ENCODE results near the gene SARM1. TPM values are rescaled to one million over a fixed set of nuclear protein-coding genes. Genes with fewer than 3 reads are reported as not detected.
A peak's percentile ranks its signal among the peaks of the same experiment; 100 is the strongest.

SARM1 gene
- polyA plus RNA-seq, 1 donor from 2014 or later: 21.6 TPM

DNA sequence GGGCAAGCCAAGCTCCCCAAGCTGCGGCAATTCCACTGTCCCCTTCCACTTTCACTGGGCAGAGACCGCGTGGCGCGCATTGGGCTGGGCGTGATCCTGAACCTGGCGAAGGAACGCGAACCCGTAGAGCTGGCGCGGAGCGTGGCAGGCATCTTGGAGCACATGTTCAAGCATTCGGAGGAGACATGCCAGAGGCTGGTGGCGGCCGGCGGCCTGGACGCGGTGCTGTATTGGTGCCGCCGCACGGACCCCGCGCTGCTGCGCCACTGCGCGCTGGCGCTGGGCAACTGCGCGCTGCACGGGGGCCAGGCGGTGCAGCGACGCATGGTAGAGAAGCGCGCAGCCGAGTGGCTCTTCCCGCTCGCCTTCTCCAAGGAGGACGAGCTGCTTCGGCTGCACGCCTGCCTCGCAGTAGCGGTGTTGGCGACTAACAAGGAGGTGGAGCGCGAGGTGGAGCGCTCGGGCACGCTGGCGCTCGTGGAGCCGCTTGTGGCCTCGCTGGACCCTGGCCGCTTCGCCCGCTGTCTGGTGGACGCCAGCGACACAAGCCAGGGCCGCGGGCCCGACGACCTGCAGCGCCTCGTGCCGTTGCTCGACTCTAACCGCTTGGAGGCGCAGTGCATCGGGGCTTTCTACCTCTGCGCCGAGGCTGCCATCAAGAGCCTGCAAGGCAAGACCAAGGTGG lies 9.8 kb downstream of the SARM1 start:
- H3K27me3 ChIP-seq (ENCODE audit: insufficient read depth, low read depth, low read length): no peaks in the 10 kb centered on the region
- H3K36me3 ChIP-seq (ENCODE audit: insufficient read depth, low read length): no peaks in the 10 kb centered on the region
- H3K4me3 ChIP-seq (ENCODE audit: low read length): peak overlapping the region; percentile 23
- H2AFZ ChIP-seq (ENCODE audit: low read depth, low read length): no peak overlapping the region
- H3K27ac ChIP-seq (ENCODE audit: low read length): no peak overlapping the region
- TF ChIP-seq EZH2 (IDR thresholded peaks at IDR 0.05; ENCODE audit: borderline replicate concordance, insufficient read depth, low read length, poor library complexity, severe bottlenecking) (no peak), RAD21 (conservative IDR thresholded peaks at IDR 0.05) (no peak), EP300 (conservative IDR thresholded peaks at IDR 0.05; ENCODE audit: poor library complexity, severe bottlenecking) (no peak)
- TF ChIP-seq, protein P1, sequence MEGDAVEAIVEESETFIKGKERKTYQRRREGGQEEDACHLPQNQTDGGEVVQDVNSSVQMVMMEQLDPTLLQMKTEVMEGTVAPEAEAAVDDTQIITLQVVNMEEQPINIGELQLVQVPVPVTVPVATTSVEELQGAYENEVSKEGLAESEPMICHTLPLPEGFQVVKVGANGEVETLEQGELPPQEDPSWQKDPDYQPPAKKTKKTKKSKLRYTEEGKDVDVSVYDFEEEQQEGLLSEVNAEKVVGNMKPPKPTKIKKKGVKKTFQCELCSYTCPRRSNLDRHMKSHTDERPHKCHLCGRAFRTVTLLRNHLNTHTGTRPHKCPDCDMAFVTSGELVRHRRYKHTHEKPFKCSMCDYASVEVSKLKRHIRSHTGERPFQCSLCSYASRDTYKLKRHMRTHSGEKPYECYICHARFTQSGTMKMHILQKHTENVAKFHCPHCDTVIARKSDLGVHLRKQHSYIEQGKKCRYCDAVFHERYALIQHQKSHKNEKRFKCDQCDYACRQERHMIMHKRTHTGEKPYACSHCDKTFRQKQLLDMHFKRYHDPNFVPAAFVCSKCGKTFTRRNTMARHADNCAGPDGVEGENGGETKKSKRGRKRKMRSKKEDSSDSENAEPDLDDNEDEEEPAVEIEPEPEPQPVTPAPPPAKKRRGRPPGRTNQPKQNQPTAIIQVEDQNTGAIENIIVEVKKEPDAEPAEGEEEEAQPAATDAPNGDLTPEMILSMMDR (IDR thresholded peaks at IDR 0.05; ENCODE audit: poor library complexity, severe bottlenecking): peak; percentile 30
- TF ChIP-seq, protein P2, sequence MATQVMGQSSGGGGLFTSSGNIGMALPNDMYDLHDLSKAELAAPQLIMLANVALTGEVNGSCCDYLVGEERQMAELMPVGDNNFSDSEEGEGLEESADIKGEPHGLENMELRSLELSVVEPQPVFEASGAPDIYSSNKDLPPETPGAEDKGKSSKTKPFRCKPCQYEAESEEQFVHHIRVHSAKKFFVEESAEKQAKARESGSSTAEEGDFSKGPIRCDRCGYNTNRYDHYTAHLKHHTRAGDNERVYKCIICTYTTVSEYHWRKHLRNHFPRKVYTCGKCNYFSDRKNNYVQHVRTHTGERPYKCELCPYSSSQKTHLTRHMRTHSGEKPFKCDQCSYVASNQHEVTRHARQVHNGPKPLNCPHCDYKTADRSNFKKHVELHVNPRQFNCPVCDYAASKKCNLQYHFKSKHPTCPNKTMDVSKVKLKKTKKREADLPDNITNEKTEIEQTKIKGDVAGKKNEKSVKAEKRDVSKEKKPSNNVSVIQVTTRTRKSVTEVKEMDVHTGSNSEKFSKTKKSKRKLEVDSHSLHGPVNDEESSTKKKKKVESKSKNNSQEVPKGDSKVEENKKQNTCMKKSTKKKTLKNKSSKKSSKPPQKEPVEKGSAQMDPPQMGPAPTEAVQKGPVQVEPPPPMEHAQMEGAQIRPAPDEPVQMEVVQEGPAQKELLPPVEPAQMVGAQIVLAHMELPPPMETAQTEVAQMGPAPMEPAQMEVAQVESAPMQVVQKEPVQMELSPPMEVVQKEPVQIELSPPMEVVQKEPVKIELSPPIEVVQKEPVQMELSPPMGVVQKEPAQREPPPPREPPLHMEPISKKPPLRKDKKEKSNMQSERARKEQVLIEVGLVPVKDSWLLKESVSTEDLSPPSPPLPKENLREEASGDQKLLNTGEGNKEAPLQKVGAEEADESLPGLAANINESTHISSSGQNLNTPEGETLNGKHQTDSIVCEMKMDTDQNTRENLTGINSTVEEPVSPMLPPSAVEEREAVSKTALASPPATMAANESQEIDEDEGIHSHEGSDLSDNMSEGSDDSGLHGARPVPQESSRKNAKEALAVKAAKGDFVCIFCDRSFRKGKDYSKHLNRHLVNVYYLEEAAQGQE (IDR thresholded peaks at IDR 0.05; ENCODE audit: borderline replicate concordance): no peak
- H3K79me2 ChIP-seq (replicated peaks; ENCODE audit: insufficient read depth, low read length): no peaks in the 10 kb centered on the region
- H3K9me3 ChIP-seq (ENCODE audit: low read length): no peaks in the 10 kb centered on the region
- no peaks in the 10 kb centered on the region for H3K9me2 ChIP-seq (ENCODE audit: insufficient read depth, low read length)
- no peaks in the 10 kb centered on the region for H3F3A ChIP-seq (ENCODE audit: insufficient read depth, low read length, poor library complexity, severe bottlenecking)
- no peak overlapping the region for H3K9ac ChIP-seq (ENCODE audit: low read length)
- H4K20me1 ChIP-seq (ENCODE audit: insufficient read depth): no peaks in the 10 kb centered on the region
- H3K4me2 ChIP-seq (ENCODE audit: low read length): no peak overlapping the region

DNA sequence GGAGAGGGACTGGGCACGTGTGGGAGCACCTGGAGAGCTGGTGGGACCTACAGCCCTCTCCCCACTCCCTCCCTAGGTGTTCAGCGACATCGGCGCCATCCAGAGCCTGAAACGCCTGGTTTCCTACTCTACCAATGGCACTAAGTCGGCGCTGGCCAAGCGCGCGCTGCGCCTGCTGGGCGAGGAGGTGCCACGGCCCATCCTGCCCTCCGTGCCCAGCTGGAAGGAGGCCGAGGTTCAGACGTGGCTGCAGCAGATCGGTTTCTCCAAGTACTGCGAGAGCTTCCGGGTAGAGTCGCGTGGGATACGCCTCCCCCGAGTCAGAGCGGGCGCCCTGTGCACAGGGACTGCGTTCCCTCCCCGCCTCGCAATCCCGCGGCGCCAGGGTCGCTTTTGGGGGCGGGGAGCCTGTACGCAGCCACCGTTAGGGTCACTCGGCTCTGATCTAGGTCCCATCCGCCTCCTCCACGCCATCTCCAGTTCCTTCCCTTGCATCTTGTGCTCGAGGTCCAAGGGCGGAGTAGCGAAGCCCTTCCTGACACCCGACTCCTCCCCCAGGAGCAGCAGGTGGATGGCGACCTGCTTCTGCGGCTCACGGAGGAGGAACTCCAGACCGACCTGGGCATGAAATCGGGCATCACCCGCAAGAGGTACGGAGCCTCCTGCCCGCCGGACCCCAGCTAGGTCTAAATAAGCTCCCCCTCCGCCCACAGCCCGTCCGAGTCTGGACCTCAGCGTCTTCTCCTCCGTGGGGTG lies 13.0 kb downstream of the SARM1 start:
- TF ChIP-seq TAF1 (IDR thresholded peaks at IDR 0.05; ENCODE audit: low read depth) (no peak), SMC3 (conservative IDR thresholded peaks at IDR 0.05; ENCODE audit: poor library complexity) (no peak), EZH2 (IDR thresholded peaks at IDR 0.05; ENCODE audit: borderline replicate concordance, insufficient read depth, low read length, poor library complexity, severe bottlenecking) (no peak), MXI1 (conservative IDR thresholded peaks at IDR 0.05; ENCODE audit: poor library complexity, severe bottlenecking) (no peak), RAD21 (conservative IDR thresholded peaks at IDR 0.05) (no peak), EP300 (conservative IDR thresholded peaks at IDR 0.05; ENCODE audit: poor library complexity, severe bottlenecking) (no peak), POLR2AphosphoS5 (IDR thresholded peaks at IDR 0.05) (no peak)
- TF ChIP-seq, protein P1 (IDR thresholded peaks at IDR 0.05; ENCODE audit: poor library complexity, severe bottlenecking): no peak
- TF ChIP-seq, protein P2 (IDR thresholded peaks at IDR 0.05; ENCODE audit: borderline replicate concordance): no peak
- no peak overlapping the region for H3K4me2 ChIP-seq (ENCODE audit: low read length)
- H3K27me3 ChIP-seq (ENCODE audit: insufficient read depth, low read depth, low read length): no peaks in the 10 kb centered on the region
- no peaks in the 10 kb centered on the region for H3K79me2 ChIP-seq (replicated peaks; ENCODE audit: insufficient read depth, low read length)
- H3K9ac ChIP-seq (ENCODE audit: low read length): no peak overlapping the region
- no peaks in the 10 kb centered on the region for H3K9me2 ChIP-seq (ENCODE audit: insufficient read depth, low read length)
- H3K9me3 ChIP-seq (ENCODE audit: low read length): no peaks in the 10 kb centered on the region
- H3K27ac ChIP-seq (ENCODE audit: low read length): no peak overlapping the region
- H3K4me3 ChIP-seq (ENCODE audit: low read length): no peak overlapping the region
- no peaks in the 10 kb centered on the region for H3F3A ChIP-seq (ENCODE audit: insufficient read depth, low read length, poor library complexity, severe bottlenecking)
- H4K20me1 ChIP-seq (ENCODE audit: insufficient read depth): no peaks in the 10 kb centered on the region
- H2AFZ ChIP-seq (ENCODE audit: low read depth, low read length): no peak overlapping the region
- no peaks in the 10 kb centered on the region for H3K36me3 ChIP-seq (ENCODE audit: insufficient read depth, low read length)
